RPMI8226 (cell line): ENCODE data around the gene C1QTNF12.

Experiments
- DNase-seq: peaks from one replicate; pipeline ENCODE4 v3.0.0-alpha.2; 2015

Gene C1QTNF12

GRCh38 chr1:1246577-1247340, at the start of gene C1QTNF12:
TSS of gene C1QTNF12 (minus strand) at chr1:1246722. CDS start at chr1:1246690, 32 bp downstream.
- no peak for DNase-seq

GRCh38 chr1:1295154-1295923, 48.8 kb upstream of the C1QTNF12 start:
- DNase-seq, result no peak

GRCh38 chr1:1294250-1294890, 47.8 kb upstream of the C1QTNF12 start:
- no peak for DNase-seq

GRCh38 chr1:1293263-1294249, 47.0 kb upstream of the C1QTNF12 start:
- no peak for DNase-seq

GRCh38 chr1:1292851-1293250, 46.3 kb upstream of the C1QTNF12 start:
- DNase-seq, result no peak

- no peak for DNase-seq
Observed at GRCh38 chr1:1292442-1292779, 45.9 kb upstream of the C1QTNF12 start.

- DNase-seq, result peak; percentile 95
Observed at GRCh38 chr1:1291548-1292441, 45.3 kb upstream of the C1QTNF12 start.

GRCh38 chr1:1291023-1291528, 44.6 kb upstream of the C1QTNF12 start:
- DNase-seq, result peak; percentile 83

- peak; percentile 84 for DNase-seq
Observed at GRCh38 chr1:1290238-1290731, 43.8 kb upstream of the C1QTNF12 start.

- no peak for DNase-seq
Observed at GRCh38 chr1:1287288-1288110, 41.0 kb upstream of the C1QTNF12 start.

- DNase-seq, result no peak
Observed at GRCh38 chr1:1286313-1287261, 40.1 kb upstream of the C1QTNF12 start.

GRCh38 chr1:1285611-1286311, 39.2 kb upstream of the C1QTNF12 start:
- DNase-seq, result no peak

- no peak for DNase-seq
Observed at GRCh38 chr1:1285102-1285571, 38.6 kb upstream of the C1QTNF12 start.

- no peak for DNase-seq
Observed at GRCh38 chr1:1284221-1285101, 37.9 kb upstream of the C1QTNF12 start.

- DNase-seq, result peak; percentile 54
Observed at GRCh38 chr1:1283821-1284220, 37.3 kb upstream of the C1QTNF12 start.

- DNase-seq, result no peak
Observed at GRCh38 chr1:1282998-1283397, 36.5 kb upstream of the C1QTNF12 start.
